K562 (cell line): ENCODE data around the gene RNASET2. TPM values are rescaled to one million over a fixed set of nuclear protein-coding genes. Genes with fewer than 3 reads are reported as not detected.

Experiments used
- ADNP ChIP-seq: fragments of 200-800 bp; sonication (Bioruptor generic); IDR thresholded peaks from 2 replicates; pipeline ENCODE4 v1.6.1; 2016; ENCODE audit warnings: missing genetic modification characterization, missing compliant biosample characterization
- CEBPG ChIP-seq, 3 experiments: fragments of 200-800 bp in 1 of 3; sonication (Bioruptor generic) in 1 of 3; sonication (generic) in 1 of 3; formaldehyde crosslinking in 1 of 3; IDR thresholded peaks in 2 of 3; conservative IDR thresholded peaks in 1 of 3; 2 replicates each; pipeline versions ENCODE4 v1.6.1 to v1.8.0; 2016 to 2022; ENCODE audit warnings: missing compliant biosample characterization in 2 of 3, missing genetic modification characterization in 2 of 3, mild to moderate bottlenecking in 1 of 3, missing genetic modification reagents in 1 of 3
- DACH1 ChIP-seq: fragments of 450-650 bp; IDR thresholded peaks from 2 replicates; pipeline ENCODE4 v1.6.1; 2018; ENCODE audit not compliant: partially characterized antibody
- DEAF1 ChIP-seq: fragments of 450-650 bp; formaldehyde crosslinking; IDR thresholded peaks from 2 replicates; pipeline ENCODE4 v1.4.0; 2020; ENCODE audit warnings: mild to moderate bottlenecking, moderate library complexity
- FOXK1 ChIP-seq: sonication (generic); formaldehyde crosslinking; IDR thresholded peaks from 2 replicates; pipeline ENCODE4 v1.8.0; 2022; ENCODE audit warnings: missing genetic modification reagents, mild to moderate bottlenecking, borderline replicate concordance
- HDAC2 ChIP-seq: fragments of 450-650 bp; IDR thresholded peaks from 2 replicates; pipeline ENCODE4 v1.6.1; 2016; ENCODE audit warnings: mild to moderate bottlenecking
- HDAC8 ChIP-seq: fragments of 450-650 bp; IDR thresholded peaks from 2 replicates; pipeline ENCODE4 v1.6.1; 2016; ENCODE audit warnings: mild to moderate bottlenecking, missing genetic modification characterization, moderate library complexity, missing compliant biosample characterization
- HLTF ChIP-seq: fragments of 450-650 bp; IDR thresholded peaks from 2 replicates; pipeline ENCODE4 v1.6.1; 2016
- MTA1 ChIP-seq: fragments of 450-650 bp; IDR thresholded peaks from 2 replicates; pipeline ENCODE4 v1.6.1; 2017; ENCODE audit warnings: borderline replicate concordance
- NFYB ChIP-seq: IDR thresholded peaks from 2 replicates; pipeline ENCODE4 v1.6.1; 2011; ENCODE audit warnings: mild to moderate bottlenecking, moderate library complexity; ENCODE audit not compliant: insufficient read length; ENCODE audit errors: extremely low read depth
- PCBP2 ChIP-seq: fragments of 200-400 bp; formaldehyde crosslinking; IDR thresholded peaks from 2 replicates; pipeline ENCODE4 v1.6.1; 2018; ENCODE audit warnings: low read length, low read depth, mild to moderate bottlenecking, moderate library complexity; ENCODE audit not compliant: poor library complexity, severe bottlenecking
- PREB ChIP-seq: sonication (generic); formaldehyde crosslinking; IDR thresholded peaks from 2 replicates; pipeline ENCODE4 v1.8.1; 2023; ENCODE audit warnings: mild to moderate bottlenecking, missing genetic modification reagents
- RNF219 ChIP-seq: fragments of 250-450 bp; sonication (Bioruptor Pico); IDR thresholded peaks from 2 replicates; pipeline ENCODE4 v1.5.0; 2022; ENCODE audit warnings: mild to moderate bottlenecking
- USF1 ChIP-seq: sonication (generic); formaldehyde crosslinking; IDR thresholded peaks from 2 replicates; pipeline ENCODE4 v1.9.0; 2022; ENCODE audit warnings: mild to moderate bottlenecking, missing genetic modification reagents
- ZBTB33 ChIP-seq: sonication (generic); formaldehyde crosslinking; IDR thresholded peaks from 2 replicates; pipeline ENCODE4 v1.8.1; 2023; ENCODE audit warnings: mild to moderate bottlenecking, missing genetic modification reagents
- ZKSCAN3 ChIP-seq: fragments of 250-450 bp; sonication (Bioruptor Pico); IDR thresholded peaks from 2 replicates; pipeline ENCODE4 v1.4.0; 2020
- ZNF780A ChIP-seq: fragments of 250-450 bp; sonication (Bioruptor Pico); IDR thresholded peaks from 2 replicates; pipeline ENCODE4 v1.5.0; 2021; ENCODE audit warnings: mild to moderate bottlenecking
- ZNF79 ChIP-seq: fragments of 250-450 bp; sonication (Bioruptor Pico); IDR thresholded peaks from 2 replicates; pipeline ENCODE4 v1.4.0; 2020; ENCODE audit warnings: low read depth, mild to moderate bottlenecking, moderate library complexity
- polyA plus RNA-seq, 8 experiments: library from polyadenylated mRNA; depleted of rRNA in 4 of 8; stranded (reverse) in 5 of 8; unstranded in 3 of 8; fragments of >200 nt; fragmentation: Nextera tagmentation in 2 of 8; fragmentation: Illumina TruSeq in 1 of 8; extraction: Ambion mirVana in 2 of 8; extraction: Trizol in 1 of 8; gene quantifications; 2 replicates each; pipeline versions ENCODE4 v1.2.1 to v1.2.3, GENCODE V29; 2011 to 2014; ENCODE audit warnings: inconsistent platforms in 1 of 8, missing spikeins in 1 of 8
- total RNA-seq, 7 experiments: library from RNA; depleted of rRNA in 6 of 7; stranded (reverse); fragments of >200 nt in 6 of 7; fragmentation: Illumina TruSeq in 2 of 7; extraction: Trizol in 2 of 7; gene quantifications; 2 replicates each; pipeline versions ENCODE4 v1.2.1 to v1.2.3, GENCODE V29; 2011 to 2021; ENCODE audit warnings: low replicate concordance in 1 of 7
- TF ChIP-seq, protein P1 (sequence below): fragments of 250-450 bp; sonication (Bioruptor Pico); IDR thresholded peaks from 2 replicates; pipeline ENCODE4 v1.4.0; 2020; ENCODE audit warnings: mild to moderate bottlenecking, moderate library complexity

Gene RNASET2
- total and polyA plus RNA-seq, 9 of the 15 experiments (the other 6 are each of a cell fraction or from before 2014, with no cell fraction given), result 7.4 to 141 (median 91.3) TPM

DNA sequence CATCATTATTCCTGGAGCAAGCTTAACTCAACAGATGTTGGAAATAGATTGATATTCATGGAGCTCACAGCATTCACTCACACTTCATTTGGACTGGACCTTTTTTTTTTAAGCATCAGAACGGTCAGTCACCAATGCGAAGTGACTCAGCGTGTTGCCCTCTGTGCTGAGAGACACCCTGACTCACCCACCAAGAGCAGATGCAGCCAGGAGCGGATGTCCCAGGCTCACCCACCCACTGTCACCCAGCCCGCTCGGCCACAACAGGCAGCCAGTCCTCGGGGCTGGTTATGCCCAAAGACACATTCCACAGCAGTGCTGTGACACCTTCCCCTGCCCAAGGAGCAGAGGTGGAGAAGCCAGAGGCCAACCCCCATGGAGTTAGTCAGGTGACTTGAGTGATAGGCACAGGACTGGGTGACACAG, 15.7 kb downstream of the RNASET2 start (continued):
- TF ChIP-seq HDAC8, result no peak
- TF ChIP-seq ADNP (tag), result no peak
- no peak for TF ChIP-seq ZKSCAN3 (CRISPR knock-in tag)
- TF ChIP-seq, protein P1, sequence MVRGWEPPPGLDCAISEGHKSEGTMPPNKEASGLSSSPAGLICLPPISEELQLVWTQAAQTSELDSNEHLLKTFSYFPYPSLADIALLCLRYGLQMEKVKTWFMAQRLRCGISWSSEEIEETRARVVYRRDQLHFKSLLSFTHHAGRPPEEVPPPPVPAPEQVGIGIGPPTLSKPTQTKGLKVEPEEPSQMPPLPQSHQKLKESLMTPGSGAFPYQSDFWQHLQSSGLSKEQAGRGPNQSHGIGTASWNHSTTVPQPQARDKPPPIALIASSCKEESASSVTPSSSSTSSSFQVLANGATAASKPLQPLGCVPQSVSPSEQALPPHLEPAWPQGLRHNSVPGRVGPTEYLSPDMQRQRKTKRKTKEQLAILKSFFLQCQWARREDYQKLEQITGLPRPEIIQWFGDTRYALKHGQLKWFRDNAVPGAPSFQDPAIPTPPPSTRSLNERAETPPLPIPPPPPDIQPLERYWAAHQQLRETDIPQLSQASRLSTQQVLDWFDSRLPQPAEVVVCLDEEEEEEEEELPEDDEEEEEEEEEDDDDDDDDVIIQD (CRISPR knock-in tag), result no peak
- TF ChIP-seq ZBTB33, result peak; percentile 42; the same call in 1 of the 2 replicates
- TF ChIP-seq PCBP2, result no peak
- TF ChIP-seq DEAF1 (CRISPR knock-in tag), result no peak
- TF ChIP-seq NFYB, result no peak
- no peak for TF ChIP-seq ZNF780A
- TF ChIP-seq HDAC2, result no peak
- 0 out of 2 replicates have a peak, but pooled peaks have one; percentile 43 for TF ChIP-seq FOXK1 (CRISPR knock-in tag)
- no peak for TF ChIP-seq CEBPG (CRISPR knock-in tag; IDR thresholded peaks at IDR 0.05)
- no peak for TF ChIP-seq CEBPG (tag; conservative IDR thresholded peaks at IDR 0.05 in 1 of 2, IDR thresholded peaks at IDR 0.05 in 1 of 2)
- peak; percentile 59; the same call in 1 of the 2 replicates for TF ChIP-seq MTA1
- no peak for TF ChIP-seq ZNF79 (CRISPR knock-in tag)
- TF ChIP-seq HLTF, result no peak
- TF ChIP-seq RNF219 (CRISPR knock-in tag), result no peak
- TF ChIP-seq USF1 (CRISPR knock-in tag), result peak; percentile 50
- no peak for TF ChIP-seq PREB (CRISPR knock-in tag)
- TF ChIP-seq DACH1, result no peak
